ENCODE measurements around the gene SPDYC.

- TF ChIP-seq CTCF (IDR thresholded peaks at IDR 0.05) (no peak), POLR2A (IDR thresholded peaks at IDR 0.05) (no peak)
These were observed 34.3 kb upstream of the SPDYC start for GRCh38 chr11:65135633-65136145.

Measured in breast epithelium (tissue), 3 donors.